Trophoblast cell (in vitro differentiated cells and primary cell): ENCODE data around the gene ADD1.

Experiments used
- DNase-seq, 2 donors: peaks; one replicate each; pipeline ENCODE4 v3.0.0-alpha.2; 2016
- H2AFZ ChIP-seq: 2 replicates; pipeline ENCODE4 v1.6.1; 2013; ENCODE audit warnings: low read length, moderate library complexity, mild to moderate bottlenecking; ENCODE audit not compliant: insufficient read depth, poor library complexity
- H2AK5ac ChIP-seq: 2 replicates; pipeline ENCODE4 v1.6.1; 2013; ENCODE audit warnings: mild to moderate bottlenecking, low read length
- H2BK120ac ChIP-seq: 2 replicates; pipeline ENCODE4 v1.6.1; 2013; ENCODE audit warnings: low read length, mild to moderate bottlenecking, moderate library complexity; ENCODE audit not compliant: insufficient read depth, poor library complexity
- H2BK12ac ChIP-seq: 2 replicates; pipeline ENCODE4 v1.6.1; 2013; ENCODE audit warnings: mild to moderate bottlenecking, low read length, moderate library complexity
- H2BK5ac ChIP-seq: 2 replicates; pipeline ENCODE4 v1.6.1; 2013; ENCODE audit warnings: low read length, low read depth, moderate library complexity, mild to moderate bottlenecking; ENCODE audit not compliant: poor library complexity
- H3K14ac ChIP-seq: 2 replicates; pipeline ENCODE4 v1.6.1; 2013; ENCODE audit warnings: mild to moderate bottlenecking, low read length
- H3K18ac ChIP-seq: 2 replicates; pipeline ENCODE4 v1.6.1; 2013; ENCODE audit warnings: mild to moderate bottlenecking, low read length
- H3K23ac ChIP-seq: 2 replicates; pipeline ENCODE4 v1.6.1; 2013; ENCODE audit warnings: low read length
- H3K27ac ChIP-seq: 2 replicates; pipeline ENCODE4 v1.5.1; 2013; ENCODE audit warnings: low read depth, mild to moderate bottlenecking, inconsistent platforms, low read length, moderate library complexity
- H3K27me3 ChIP-seq: 2 replicates; pipeline ENCODE4 v1.6.1; 2013; ENCODE audit warnings: inconsistent platforms, mild to moderate bottlenecking, low read length, moderate library complexity; ENCODE audit not compliant: insufficient read depth
- H3K36me3 ChIP-seq, 2 experiments: 1 replicate in 1 of 2; 2 replicates in 1 of 2; pipeline ENCODE4 v1.6.1; 2013; ENCODE audit warnings: low read length in 2 of 2, mild to moderate bottlenecking in 2 of 2, moderate library complexity in 1 of 2; ENCODE audit not compliant: insufficient read depth in 2 of 2, control insufficient read depth in 1 of 2
- H3K4ac ChIP-seq: 2 replicates; pipeline ENCODE4 v1.6.1; 2013; ENCODE audit warnings: low read depth, mild to moderate bottlenecking, low read length, moderate library complexity
- H3K4me1 ChIP-seq, 2 experiments: 1 replicate in 1 of 2; 2 replicates in 1 of 2; pipeline ENCODE4 v1.6.1; 2013; ENCODE audit warnings: low read length in 2 of 2, mild to moderate bottlenecking in 2 of 2, moderate library complexity in 1 of 2; ENCODE audit not compliant: insufficient read depth in 2 of 2, control insufficient read depth in 1 of 2
- H3K4me2 ChIP-seq: 2 replicates; pipeline ENCODE4 v1.6.1; 2013; ENCODE audit warnings: inconsistent platforms, mild to moderate bottlenecking, low read length, moderate library complexity
- H3K4me3 ChIP-seq: 2 replicates; pipeline ENCODE4 v1.5.1; 2013; ENCODE audit warnings: mild to moderate bottlenecking, low read depth, low read length, inconsistent platforms
- H3K79me1 ChIP-seq: one replicate; pipeline ENCODE4 v1.6.1; 2013; ENCODE audit warnings: low read length
- H3K79me2 ChIP-seq: 2 replicates; pipeline ENCODE4 v1.6.1; 2013; ENCODE audit warnings: low read length, mild to moderate bottlenecking; ENCODE audit not compliant: control insufficient read depth, insufficient read depth, poor library complexity
- H3K9ac ChIP-seq: 2 replicates; pipeline ENCODE4 v1.6.1; 2013; ENCODE audit warnings: mild to moderate bottlenecking, low read length
- H3K9me3 ChIP-seq: 2 replicates; pipeline ENCODE4 v1.6.1; 2013; ENCODE audit warnings: low read depth, mild to moderate bottlenecking, control low read depth, inconsistent platforms, low read length; ENCODE audit not compliant: insufficient read depth
- H4K12ac ChIP-seq: 2 replicates; pipeline ENCODE4 v1.6.1; 2013; ENCODE audit warnings: low read depth, mild to moderate bottlenecking, low read length, moderate library complexity
- H4K8ac ChIP-seq: 2 replicates; pipeline ENCODE4 v1.6.1; 2013; ENCODE audit warnings: low read depth, mild to moderate bottlenecking, low read length, moderate library complexity
- H4K91ac ChIP-seq: one replicate; pipeline ENCODE4 v1.6.1; 2013; ENCODE audit warnings: low read depth, mild to moderate bottlenecking, low read length, moderate library complexity
- WGBS: extraction: QIAGEN DNeasy Blood & Tissue Kit; methylation state at CpG from one replicate; pipeline ENCODE4 v1.1.7; 2013; ENCODE audit warnings: missing lambda C conversion rate; ENCODE audit not compliant: insufficient read length, insufficient coverage; ENCODE audit errors: extremely low coverage; 5-methylcytosine and 5-hydroxymethylcytosine counted together

ADD1 gene

GRCh38 chr4:2802618-2803531 is 40.8 kb upstream of the ADD1 start:
- no peak overlapping the region for H3K4me2 ChIP-seq
- no peaks in the 10 kb centered on the region for H3K27me3 ChIP-seq
- H3K4me3 ChIP-seq = no peak overlapping the region
- no peak overlapping the region for H2BK12ac ChIP-seq
- H4K8ac ChIP-seq = no peak overlapping the region
- H3K18ac ChIP-seq = no peak overlapping the region
- H3K36me3 ChIP-seq = no peaks in the 10 kb centered on the region
- H2AK5ac ChIP-seq = no peak overlapping the region
- no peak overlapping the region for H2BK120ac ChIP-seq
- H2BK5ac ChIP-seq = no peak overlapping the region
- no peaks in the 10 kb centered on the region for H3K9me3 ChIP-seq
- no peak overlapping the region for H2AFZ ChIP-seq
- H3K79me2 ChIP-seq = no peaks in the 10 kb centered on the region
- H3K23ac ChIP-seq = no peak overlapping the region
- no peak overlapping the region for H3K14ac ChIP-seq
- H4K91ac ChIP-seq = no peak overlapping the region
- H3K4me1 ChIP-seq = peaks cover 13 to 15% of the 10 kb centered on the region in 2 experiments
- H3K27ac ChIP-seq = no peak overlapping the region
- no peak for DNase-seq
- peaks cover 2% of the 10 kb centered on the region for H3K79me1 ChIP-seq
- no CpG with 5 or more reads among the region's 27 CpGs for WGBS
- H3K9ac ChIP-seq = no peak overlapping the region
- H4K12ac ChIP-seq = no peak overlapping the region
- H3K4ac ChIP-seq = no peak overlapping the region

- Histone ChIP-seq H4K91ac (no peak overlapping the region), H3K14ac (no peak overlapping the region), H2BK5ac (no peak overlapping the region), H2BK120ac (no peak overlapping the region), H3K4me3 (no peak overlapping the region), H3K9ac (no peak overlapping the region), H2AFZ (no peak overlapping the region), H4K8ac (no peak overlapping the region), H3K23ac (no peak overlapping the region), H2AK5ac (no peak overlapping the region), H3K18ac (no peak overlapping the region), H3K79me2 (no peaks in the 10 kb centered on the region), H3K4me1 (peaks cover 13 to 15% of the 10 kb centered on the region in 2 experiments), H3K79me1 (peaks cover 2% of the 10 kb centered on the region), H3K27me3 (no peaks in the 10 kb centered on the region), H3K9me3 (no peaks in the 10 kb centered on the region), H4K12ac (no peak overlapping the region), H2BK12ac (no peak overlapping the region), H3K4ac (no peak overlapping the region), H3K27ac (no peak overlapping the region), H3K36me3 (no peaks in the 10 kb centered on the region), H3K4me2 (no peak overlapping the region)
- peak; percentile 73 to 82 for DNase-seq
- no CpG with 5 or more reads among the region's 20 CpGs for WGBS
These were observed 39.8 kb upstream of the ADD1 start for GRCh38 chr4:2803624-2804448.

DNA sequence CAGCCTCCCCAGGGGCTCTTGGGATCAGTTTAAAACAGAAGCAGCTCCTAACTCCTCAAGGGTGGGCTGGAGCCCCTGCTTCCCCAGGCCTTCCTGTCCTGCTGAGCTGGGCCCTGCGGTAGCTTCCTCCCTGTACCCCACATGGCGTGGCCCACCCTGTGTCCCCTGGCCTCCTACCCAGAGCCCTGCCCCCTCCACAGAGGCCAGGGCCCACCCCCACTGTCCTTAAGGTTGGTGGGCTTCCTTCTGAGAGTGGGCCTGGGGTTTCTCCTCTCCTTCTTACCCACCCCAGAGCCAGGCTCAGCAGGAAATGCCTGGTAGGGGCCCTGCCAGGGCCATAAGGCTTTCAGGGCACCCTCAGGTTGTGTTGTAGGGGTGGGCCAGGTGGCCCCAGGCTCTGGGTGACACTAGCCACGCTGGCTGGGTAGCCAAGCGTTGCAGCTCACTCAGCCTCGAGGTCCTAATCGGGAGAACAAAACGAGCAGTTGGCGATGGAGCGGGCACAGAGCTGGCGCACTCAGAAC is 39.1 kb upstream of the ADD1 start:
- Histone ChIP-seq H3K4ac (no peak overlapping the region), H2BK5ac (no peak overlapping the region), H3K4me3 (no peak overlapping the region), H4K91ac (no peak overlapping the region), H4K12ac (no peak overlapping the region), H2AFZ (no peak overlapping the region), H3K79me2 (no peaks in the 10 kb centered on the region), H4K8ac (no peak overlapping the region), H3K79me1 (peaks cover 2% of the 10 kb centered on the region), H2AK5ac (no peak overlapping the region), H3K36me3 (no peaks in the 10 kb centered on the region), H3K9me3 (no peaks in the 10 kb centered on the region), H3K27ac (no peak overlapping the region), H3K9ac (no peak overlapping the region), H2BK12ac (no peak overlapping the region), H3K18ac (no peak overlapping the region), H3K14ac (no peak overlapping the region), H3K4me1 (peaks cover 13 to 15% of the 10 kb centered on the region in 2 experiments), H3K27me3 (no peaks in the 10 kb centered on the region), H3K23ac (no peak overlapping the region), H3K4me2 (no peak overlapping the region), H2BK120ac (no peak overlapping the region)
- DNase-seq = no peak
- WGBS = no CpG with 5 or more reads among the region's 10 CpGs

DNA sequence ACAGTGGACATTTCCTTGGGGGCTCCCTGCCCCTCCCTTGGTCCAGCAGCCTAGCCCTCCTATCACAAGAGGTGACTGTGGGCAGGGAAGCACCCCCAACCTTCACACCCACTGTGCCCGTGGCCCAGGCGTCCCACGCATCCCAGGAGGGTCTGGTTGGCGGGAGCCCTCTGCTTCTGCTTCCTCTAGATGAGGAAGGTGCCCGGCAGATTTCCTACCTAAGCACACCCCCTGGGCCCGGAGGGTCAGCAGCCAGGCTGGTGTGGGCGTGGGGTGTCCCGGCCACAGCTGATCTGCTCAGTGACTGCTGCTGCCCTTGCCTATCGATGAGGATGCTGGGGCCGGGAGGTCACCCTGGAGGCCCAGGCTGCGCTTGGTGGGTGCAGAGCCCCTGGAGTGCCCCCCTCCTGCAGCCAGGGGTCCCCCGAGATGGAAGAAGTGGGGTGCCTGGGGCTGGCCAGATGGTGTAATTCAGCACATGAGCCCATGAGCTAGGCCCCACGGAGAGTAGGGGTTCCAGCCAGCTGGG is 38.6 kb upstream of the ADD1 start:
- no peak for DNase-seq
- H3K79me2 ChIP-seq = no peaks in the 10 kb centered on the region

More for the DNA sequence above, 38.6 kb upstream of the ADD1 start:
- Histone ChIP-seq H3K9ac (no peak overlapping the region), H2BK12ac (no peak overlapping the region), H3K4me2 (no peak overlapping the region), H3K27me3 (no peaks in the 10 kb centered on the region), H3K4me1 (peaks cover 13 to 14% of the 10 kb centered on the region in 2 experiments), H3K4ac (no peak overlapping the region), H4K12ac (no peak overlapping the region), H3K4me3 (no peak overlapping the region), H3K36me3 (no peaks in the 10 kb centered on the region), H3K23ac (no peak overlapping the region), H3K79me1 (peaks cover 2% of the 10 kb centered on the region), H4K8ac (no peak overlapping the region), H3K9me3 (no peaks in the 10 kb centered on the region), H2BK5ac (no peak overlapping the region), H2AK5ac (no peak overlapping the region), H3K27ac (no peak overlapping the region), H3K14ac (no peak overlapping the region), H2AFZ (no peak overlapping the region), H2BK120ac (no peak overlapping the region), H4K91ac (no peak overlapping the region), H3K18ac (no peak overlapping the region)
- WGBS = no CpG with 5 or more reads among the region's 13 CpGs
